Neural progenitor cell (in vitro differentiated cells): ENCODE results near the gene PANK4. TPM values are rescaled to one million over a fixed set of nuclear protein-coding genes. Genes with fewer than 3 reads are reported as not detected.
A peak's percentile ranks its signal among the peaks of the same experiment; 100 is the strongest.

ENCODE experiments used
- DNase-seq: peaks from one replicate; pipeline ENCODE4 v3.0.0-alpha.2; 2016; ENCODE audit warnings: low spot score
- H2AFZ ChIP-seq: fragments of 200-600 bp; sonication (generic); replicated peaks from 2 replicates; pipeline ENCODE4 v1.6.1; 2016; ENCODE audit warnings: antibody characterized with exemption
- H3F3A ChIP-seq: fragments of 200-600 bp; sonication (generic); 2 replicates; pipeline ENCODE4 v1.6.1; 2016; ENCODE audit warnings: antibody characterized with exemption, low read depth
- H3K27ac ChIP-seq: fragments of 200-600 bp; sonication (generic); 2 replicates; pipeline ENCODE4 v1.5.1; 2016; ENCODE audit warnings: mild to moderate bottlenecking
- H3K27me3 ChIP-seq: fragments of 200-600 bp; sonication (generic); 2 replicates; pipeline ENCODE4 v1.6.1; 2016; ENCODE audit warnings: mild to moderate bottlenecking, moderate library complexity
- H3K36me3 ChIP-seq: fragments of 200-600 bp; sonication (generic); 2 replicates; pipeline ENCODE4 v1.5.1; 2016
- H3K4me1 ChIP-seq: fragments of 200-600 bp; sonication (generic); 2 replicates; pipeline ENCODE4 v1.6.1; 2016; ENCODE audit warnings: mixed run types
- H3K4me2 ChIP-seq: fragments of 200-600 bp; sonication (generic); 2 replicates; pipeline ENCODE4 v1.6.1; 2016
- H3K4me3 ChIP-seq: fragments of 200-600 bp; sonication (generic); 2 replicates; pipeline ENCODE4 v1.5.1; 2016
- H3K79me2 ChIP-seq: fragments of 200-600 bp; sonication (generic); 2 replicates; pipeline ENCODE4 v1.6.1; 2016; ENCODE audit warnings: low read depth
- H3K9ac ChIP-seq: fragments of 200-600 bp; sonication (generic); 2 replicates; pipeline ENCODE4 v1.6.1; 2016
- H3K9me3 ChIP-seq: fragments of 200-600 bp; sonication (generic); 2 replicates; pipeline ENCODE4 v1.5.1; 2016; ENCODE audit warnings: low read depth
- H4K20me1 ChIP-seq: fragments of 200-600 bp; sonication (generic); 2 replicates; pipeline ENCODE4 v1.6.1; 2016; ENCODE audit warnings: low read depth
- H3K27ac Mint-ChIP-seq: 3 replicates; pipeline ENCODE4 v1.8.0; 2021; ENCODE audit warnings: mixed read lengths
- H3K27me3 Mint-ChIP-seq: 2 replicates; pipeline ENCODE4 v1.8.0; 2022; ENCODE audit warnings: low read depth, mild to moderate bottlenecking, inconsistent platforms, moderate library complexity, mixed read lengths; ENCODE audit not compliant: insufficient read depth
- H3K36me3 Mint-ChIP-seq: 3 replicates; pipeline ENCODE4 v1.8.0; 2021; ENCODE audit warnings: mixed read lengths
- H3K4me1 Mint-ChIP-seq: 3 replicates; pipeline ENCODE4 v1.8.0; 2021; ENCODE audit warnings: mixed read lengths
- H3K4me3 Mint-ChIP-seq: 3 replicates; pipeline ENCODE4 v1.8.0; 2021; ENCODE audit warnings: mild to moderate bottlenecking, moderate library complexity, mixed read lengths
- H3K9me3 Mint-ChIP-seq: 3 replicates; pipeline ENCODE4 v1.8.0; 2020; ENCODE audit warnings: mixed read lengths
- EZH2 ChIP-seq: fragments of 200-600 bp; sonication (generic); IDR thresholded peaks from 2 replicates; pipeline ENCODE4 v1.6.1; 2017; ENCODE audit warnings: antibody characterized with exemption, mild to moderate bottlenecking, moderate library complexity
- EZH2phosphoT487 ChIP-seq: fragments of 200-600 bp; sonication (generic); IDR thresholded peaks from 2 replicates; pipeline ENCODE4 v1.6.1; 2017; ENCODE audit warnings: antibody characterized with exemption
- total RNA-seq: library from RNA; depleted of rRNA; stranded (reverse); fragments of >200 nt; gene quantifications from 2 replicates; pipeline ENCODE4 v1.2.3, GENCODE V29; 2015; ENCODE audit warnings: low replicate concordance
- TF ChIP-seq, protein P1 (sequence below): fragments of 200-600 bp; sonication (generic); IDR thresholded peaks from 2 replicates; pipeline ENCODE4 v1.5.1; 2017; ENCODE audit warnings: antibody characterized with exemption, mild to moderate bottlenecking

PANK4 gene
- total RNA-seq, 1 donor from 2014 or later, result 30.6 TPM

- Mint-ChIP-seq H3K4me3 (no peak overlapping the region), H3K9me3 (no peaks in the 10 kb centered on the region), H3K27me3 (peaks cover 30% of the 10 kb centered on the region), H3K36me3 (no peaks in the 10 kb centered on the region), H3K4me1 (peaks cover 56% of the 10 kb centered on the region), H3K27ac (no peak overlapping the region)
- H3K79me2 ChIP-seq, result no peaks in the 10 kb centered on the region
- no peak overlapping the region for H3K4me3 ChIP-seq
- DNase-seq, result no peak
- H3K36me3 ChIP-seq, result no peaks in the 10 kb centered on the region
- H3F3A ChIP-seq, result peaks cover 14% of the 10 kb centered on the region
- H3K9ac ChIP-seq, result no peak overlapping the region
- no peaks in the 10 kb centered on the region for H3K9me3 ChIP-seq
- no peak overlapping the region for H3K4me2 ChIP-seq
- H4K20me1 ChIP-seq, result peaks cover 4% of the 10 kb centered on the region
- peaks cover 49% of the 10 kb centered on the region for H3K4me1 ChIP-seq
- no peak overlapping the region for H2AFZ ChIP-seq
- no peak for TF ChIP-seq EZH2
- no peak for TF ChIP-seq EZH2phosphoT487
- TF ChIP-seq, protein P1, sequence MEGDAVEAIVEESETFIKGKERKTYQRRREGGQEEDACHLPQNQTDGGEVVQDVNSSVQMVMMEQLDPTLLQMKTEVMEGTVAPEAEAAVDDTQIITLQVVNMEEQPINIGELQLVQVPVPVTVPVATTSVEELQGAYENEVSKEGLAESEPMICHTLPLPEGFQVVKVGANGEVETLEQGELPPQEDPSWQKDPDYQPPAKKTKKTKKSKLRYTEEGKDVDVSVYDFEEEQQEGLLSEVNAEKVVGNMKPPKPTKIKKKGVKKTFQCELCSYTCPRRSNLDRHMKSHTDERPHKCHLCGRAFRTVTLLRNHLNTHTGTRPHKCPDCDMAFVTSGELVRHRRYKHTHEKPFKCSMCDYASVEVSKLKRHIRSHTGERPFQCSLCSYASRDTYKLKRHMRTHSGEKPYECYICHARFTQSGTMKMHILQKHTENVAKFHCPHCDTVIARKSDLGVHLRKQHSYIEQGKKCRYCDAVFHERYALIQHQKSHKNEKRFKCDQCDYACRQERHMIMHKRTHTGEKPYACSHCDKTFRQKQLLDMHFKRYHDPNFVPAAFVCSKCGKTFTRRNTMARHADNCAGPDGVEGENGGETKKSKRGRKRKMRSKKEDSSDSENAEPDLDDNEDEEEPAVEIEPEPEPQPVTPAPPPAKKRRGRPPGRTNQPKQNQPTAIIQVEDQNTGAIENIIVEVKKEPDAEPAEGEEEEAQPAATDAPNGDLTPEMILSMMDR, result no peak
- H3K27me3 ChIP-seq, result peaks cover 100% of the 10 kb centered on the region
- no peak overlapping the region for H3K27ac ChIP-seq
Observed at GRCh38 chr1:2534315-2534686, 7.9 kb upstream of the PANK4 start.

DNA sequence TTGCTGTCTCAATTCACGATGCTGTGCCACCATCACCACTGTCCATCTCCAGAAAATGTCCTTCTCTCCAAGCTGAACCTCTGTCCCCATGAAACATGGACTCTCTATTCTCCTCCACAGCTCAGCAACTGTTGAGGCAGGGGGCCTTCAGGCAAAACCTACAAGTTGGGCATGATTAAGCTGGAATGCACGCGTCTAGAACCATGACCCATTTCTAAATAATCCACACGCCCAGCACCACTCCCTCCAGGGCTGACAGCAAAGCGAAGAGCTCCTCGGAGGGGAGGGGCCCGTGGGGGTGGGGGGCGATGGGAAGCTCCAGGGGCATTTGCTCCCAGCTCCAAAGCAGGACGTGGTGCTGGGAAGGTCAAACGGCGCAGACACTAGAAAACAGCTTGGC, 7.0 kb upstream of the PANK4 start:
- H3K27ac Mint-ChIP-seq, result peak overlapping the region; percentile 97
- H2AFZ ChIP-seq, result no peak overlapping the region
- no peak overlapping the region for H3K4me3 ChIP-seq
- peaks cover 100% of the 10 kb centered on the region for H3K27me3 ChIP-seq
- TF ChIP-seq, protein P1, result no peak
- TF ChIP-seq EZH2 (no peak), EZH2phosphoT487 (no peak)
- no peaks in the 10 kb centered on the region for H3K9me3 ChIP-seq
- H3K27me3 Mint-ChIP-seq, result peaks cover 25% of the 10 kb centered on the region
- peak overlapping the region; percentile 1 for H3K4me2 ChIP-seq
- peaks cover 23% of the 10 kb centered on the region for H3F3A ChIP-seq
- peaks cover 13% of the 10 kb centered on the region for H4K20me1 ChIP-seq
- no peaks in the 10 kb centered on the region for H3K36me3 ChIP-seq
- H3K4me1 Mint-ChIP-seq, result peaks cover 54% of the 10 kb centered on the region
- no peak overlapping the region for H3K27ac ChIP-seq
- H3K9me3 Mint-ChIP-seq, result no peaks in the 10 kb centered on the region
- H3K4me1 ChIP-seq, result peaks cover 58% of the 10 kb centered on the region
- no peaks in the 10 kb centered on the region for H3K79me2 ChIP-seq
- DNase-seq, result no peak
- peak overlapping the region; percentile 32 for H3K4me3 Mint-ChIP-seq
- H3K9ac ChIP-seq, result no peak overlapping the region
- H3K36me3 Mint-ChIP-seq, result no peaks in the 10 kb centered on the region

- no peak overlapping the region for H3K27ac ChIP-seq
- Mint-ChIP-seq H3K36me3 (no peaks in the 10 kb centered on the region), H3K9me3 (no peaks in the 10 kb centered on the region), H3K4me1 (peaks cover 56% of the 10 kb centered on the region), H3K4me3 (peak overlapping the region; percentile 67), H3K27me3 (peaks cover 24% of the 10 kb centered on the region), H3K27ac (peak overlapping the region; percentile 97)
- no peaks in the 10 kb centered on the region for H3K79me2 ChIP-seq
- TF ChIP-seq EZH2 (no peak), EZH2phosphoT487 (no peak)
- TF ChIP-seq, protein P1, result no peak
- peaks cover 23% of the 10 kb centered on the region for H3F3A ChIP-seq
- H3K4me1 ChIP-seq, result peaks cover 59% of the 10 kb centered on the region
- H3K4me2 ChIP-seq, result peak overlapping the region; percentile 1
- DNase-seq, result peak; percentile 60
- H4K20me1 ChIP-seq, result peaks cover 20% of the 10 kb centered on the region
- H2AFZ ChIP-seq, result no peak overlapping the region
- no peaks in the 10 kb centered on the region for H3K36me3 ChIP-seq
- H3K9me3 ChIP-seq, result no peaks in the 10 kb centered on the region
- H3K9ac ChIP-seq, result no peak overlapping the region
- H3K4me3 ChIP-seq, result no peak overlapping the region
- peaks cover 100% of the 10 kb centered on the region for H3K27me3 ChIP-seq
Observed at GRCh38 chr1:2532485-2533160, 6.2 kb upstream of the PANK4 start.
